ENCODE results near the gene POLD4. TPM values are rescaled to one million over a fixed set of nuclear protein-coding genes. Genes with fewer than 3 reads are reported as not detected.

Gene POLD4
- total RNA-seq, 1 donor: 59.4 TPM

GRCh38 chr11:67310246-67311050, 42.9 kb downstream of the POLD4 start:
- TF ChIP-seq CTCF (IDR thresholded peaks at IDR 0.05; ENCODE audit: extremely low read depth, low read depth, low read length): no peak
- no peaks in the 10 kb centered on the region for H3K4me1 ChIP-seq (ENCODE audit: insufficient read depth, low read length)
- no peaks in the 10 kb centered on the region for H3K9me3 ChIP-seq (ENCODE audit: low read depth, low read length)
- H2AFZ ChIP-seq (ENCODE audit: low read length): no peak overlapping the region
- no peaks in the 10 kb centered on the region for H4K20me1 ChIP-seq (ENCODE audit: insufficient read depth, low read length)
- H3K36me3 ChIP-seq (ENCODE audit: insufficient read depth, low read length): peaks cover 11% of the 10 kb centered on the region
- no peaks in the 10 kb centered on the region for H3K27me3 ChIP-seq (ENCODE audit: insufficient read depth, low read length)
- H3K4me3 ChIP-seq (ENCODE audit: insufficient read depth, low read length): no peak overlapping the region
- DNase-seq (ENCODE audit: insufficient read length, low spot score, missing footprints): peak; percentile 70
- no peak overlapping the region for H3K27ac ChIP-seq (ENCODE audit: low read depth, low read length)
- H3K4me2 ChIP-seq (ENCODE audit: insufficient read depth, low read length): no peak overlapping the region
- H3K79me2 ChIP-seq (ENCODE audit: insufficient read depth, low read length): no peaks in the 10 kb centered on the region

GRCh38 chr11:67309661-67310061, 43.7 kb downstream of the POLD4 start:
- Histone ChIP-seq H3K79me2 (ENCODE audit: insufficient read depth, low read length) (no peaks in the 10 kb centered on the region), H3K4me3 (ENCODE audit: insufficient read depth, low read length) (no peak overlapping the region), H3K36me3 (ENCODE audit: insufficient read depth, low read length) (peaks cover 11% of the 10 kb centered on the region), H3K27ac (ENCODE audit: low read depth, low read length) (no peak overlapping the region), H3K9me3 (ENCODE audit: low read depth, low read length) (no peaks in the 10 kb centered on the region), H3K4me1 (ENCODE audit: insufficient read depth, low read length) (peaks cover under 1% of the 10 kb centered on the region), H4K20me1 (ENCODE audit: insufficient read depth, low read length) (no peaks in the 10 kb centered on the region), H3K4me2 (ENCODE audit: insufficient read depth, low read length) (no peak overlapping the region), H3K27me3 (ENCODE audit: insufficient read depth, low read length) (no peaks in the 10 kb centered on the region), H2AFZ (ENCODE audit: low read length) (no peak overlapping the region)
- no peak for DNase-seq (ENCODE audit: insufficient read length, low spot score, missing footprints)
- TF ChIP-seq CTCF (IDR thresholded peaks at IDR 0.05; ENCODE audit: extremely low read depth, low read depth, low read length): no peak

- Histone ChIP-seq H3K27me3 (ENCODE audit: insufficient read depth, low read length) (no peaks in the 10 kb centered on the region), H3K27ac (ENCODE audit: low read depth, low read length) (no peak overlapping the region), H3K36me3 (ENCODE audit: insufficient read depth, low read length) (peaks cover 11% of the 10 kb centered on the region), H3K4me1 (ENCODE audit: insufficient read depth, low read length) (peaks cover 6% of the 10 kb centered on the region), H3K4me2 (ENCODE audit: insufficient read depth, low read length) (no peak overlapping the region), H2AFZ (ENCODE audit: low read length) (no peak overlapping the region), H4K20me1 (ENCODE audit: insufficient read depth, low read length) (no peaks in the 10 kb centered on the region), H3K4me3 (ENCODE audit: insufficient read depth, low read length) (no peak overlapping the region), H3K79me2 (ENCODE audit: insufficient read depth, low read length) (no peaks in the 10 kb centered on the region), H3K9me3 (ENCODE audit: low read depth, low read length) (no peaks in the 10 kb centered on the region)
- peak; percentile 58 for DNase-seq (ENCODE audit: insufficient read length, low spot score, missing footprints)
- no peak for TF ChIP-seq CTCF (IDR thresholded peaks at IDR 0.05; ENCODE audit: extremely low read depth, low read depth, low read length)
These were observed 44.2 kb downstream of the POLD4 start for GRCh38 chr11:67309166-67309565.

GRCh38 chr11:67308031-67308866, 45.1 kb downstream of the POLD4 start:
- H3K4me2 ChIP-seq (ENCODE audit: insufficient read depth, low read length): no peak overlapping the region
- no peaks in the 10 kb centered on the region for H3K79me2 ChIP-seq (ENCODE audit: insufficient read depth, low read length)
- H4K20me1 ChIP-seq (ENCODE audit: insufficient read depth, low read length): no peaks in the 10 kb centered on the region
- peaks cover 11% of the 10 kb centered on the region for H3K36me3 ChIP-seq (ENCODE audit: insufficient read depth, low read length)
- no peak overlapping the region for H3K27ac ChIP-seq (ENCODE audit: low read depth, low read length)
- DNase-seq (ENCODE audit: insufficient read length, low spot score, missing footprints): peak; percentile 54
- TF ChIP-seq CTCF (IDR thresholded peaks at IDR 0.05; ENCODE audit: extremely low read depth, low read depth, low read length): no peak
- H3K9me3 ChIP-seq (ENCODE audit: low read depth, low read length): no peaks in the 10 kb centered on the region
- H2AFZ ChIP-seq (ENCODE audit: low read length): no peak overlapping the region
- H3K27me3 ChIP-seq (ENCODE audit: insufficient read depth, low read length): no peaks in the 10 kb centered on the region
- no peak overlapping the region for H3K4me3 ChIP-seq (ENCODE audit: insufficient read depth, low read length)
- H3K4me1 ChIP-seq (ENCODE audit: insufficient read depth, low read length): peaks cover 8% of the 10 kb centered on the region
